Stimulated activated CD8-positive, alpha-beta memory T cell treated with anti-CD3 and anti-CD28 coated beads, Interleukin-4, amount 100 ng/mL, for 4 hours (primary cell): ENCODE data around the gene KLF7.

ENCODE experiments used
- DNase-seq, 2 donors: peaks; one replicate each; pipeline ENCODE4 v3.0.0-alpha.2; 2020; ENCODE audit warnings: low read depth in 2 of 2, low spot score in 1 of 2

The KLF7 gene

DNA sequence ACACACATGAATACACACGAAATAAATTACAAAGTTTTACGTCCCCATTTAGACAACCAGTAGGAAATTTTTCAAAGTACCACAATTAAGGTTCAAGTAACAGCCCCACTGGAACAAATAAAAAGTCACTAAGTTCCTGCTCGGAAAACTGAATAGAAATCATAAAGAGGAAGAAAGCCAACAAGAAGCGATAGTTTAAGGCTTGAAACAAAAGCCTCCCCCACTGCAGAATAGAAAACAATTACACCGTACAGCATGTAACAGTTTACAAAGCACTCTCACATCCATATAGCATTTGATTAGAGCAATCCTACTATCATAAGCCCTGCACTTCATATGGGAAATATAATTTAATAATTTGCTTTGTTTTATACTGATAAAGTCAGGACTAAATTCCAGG is 15.5 kb downstream of the KLF7 start:
- DNase-seq, result no peak

DNA sequence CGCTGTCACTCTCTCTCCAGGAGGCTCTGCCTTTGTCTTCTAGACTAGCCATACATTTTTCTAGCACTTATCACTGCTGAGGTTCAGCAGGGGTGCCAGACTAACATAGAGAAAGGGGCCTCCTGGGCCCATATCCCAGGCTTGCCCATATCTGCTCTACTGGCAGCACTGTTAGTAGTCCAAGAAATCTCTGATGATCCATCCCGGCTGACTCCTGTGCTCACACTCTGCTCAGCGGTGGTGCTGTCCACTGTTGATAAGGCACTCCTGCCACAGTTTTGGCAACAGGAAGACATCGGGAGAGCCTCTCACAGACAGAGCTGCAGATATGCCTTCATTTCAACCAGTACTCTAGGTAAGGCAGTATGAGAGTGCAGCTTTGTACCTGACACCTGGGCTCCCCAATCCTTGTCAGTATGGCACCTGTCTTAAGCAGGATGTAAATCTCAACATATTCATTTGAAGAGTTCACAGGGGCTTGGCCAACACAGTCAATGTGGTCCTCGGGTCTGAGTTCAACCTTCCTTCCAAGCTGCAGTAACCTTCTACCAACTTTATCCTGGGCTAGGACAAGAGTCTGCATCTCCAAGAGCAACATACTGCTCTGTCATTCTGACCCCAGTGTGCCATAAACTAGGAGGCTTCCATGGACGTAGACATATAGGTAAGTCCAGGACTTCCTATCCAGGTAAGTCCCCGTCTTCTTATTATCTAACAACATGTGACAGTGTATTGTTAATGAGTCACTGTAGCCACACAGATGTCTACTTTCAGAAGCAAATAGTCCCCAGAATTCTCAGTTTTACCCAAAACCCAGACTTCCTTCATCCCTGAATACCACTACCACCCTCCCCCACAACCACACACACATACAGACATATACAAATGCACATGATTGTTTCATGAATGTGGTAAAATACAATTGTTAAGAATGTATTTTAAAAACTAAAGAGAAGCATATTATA is 16.2 kb downstream of the KLF7 start:
- no peak for DNase-seq

DNA sequence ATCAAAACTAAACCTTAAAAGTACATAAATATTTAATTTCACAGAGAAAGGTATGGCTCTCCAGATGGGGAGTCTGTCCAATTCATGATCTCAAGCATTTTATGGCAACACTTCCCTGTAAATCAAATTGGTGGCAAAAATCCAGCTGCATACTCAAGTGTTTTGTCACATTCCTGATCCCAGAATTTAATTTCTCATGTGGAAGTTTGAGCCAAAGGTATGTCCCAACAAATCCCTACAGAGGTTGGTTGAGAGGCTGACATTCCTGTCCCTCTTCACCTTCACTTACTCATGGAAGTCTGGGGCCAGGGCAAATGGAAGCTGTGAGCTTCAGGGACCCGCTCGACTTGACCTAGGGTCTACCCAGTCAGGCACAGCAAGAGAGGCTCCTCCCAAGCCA is 17.7 kb downstream of the KLF7 start:
- DNase-seq, result no peak

DNA sequence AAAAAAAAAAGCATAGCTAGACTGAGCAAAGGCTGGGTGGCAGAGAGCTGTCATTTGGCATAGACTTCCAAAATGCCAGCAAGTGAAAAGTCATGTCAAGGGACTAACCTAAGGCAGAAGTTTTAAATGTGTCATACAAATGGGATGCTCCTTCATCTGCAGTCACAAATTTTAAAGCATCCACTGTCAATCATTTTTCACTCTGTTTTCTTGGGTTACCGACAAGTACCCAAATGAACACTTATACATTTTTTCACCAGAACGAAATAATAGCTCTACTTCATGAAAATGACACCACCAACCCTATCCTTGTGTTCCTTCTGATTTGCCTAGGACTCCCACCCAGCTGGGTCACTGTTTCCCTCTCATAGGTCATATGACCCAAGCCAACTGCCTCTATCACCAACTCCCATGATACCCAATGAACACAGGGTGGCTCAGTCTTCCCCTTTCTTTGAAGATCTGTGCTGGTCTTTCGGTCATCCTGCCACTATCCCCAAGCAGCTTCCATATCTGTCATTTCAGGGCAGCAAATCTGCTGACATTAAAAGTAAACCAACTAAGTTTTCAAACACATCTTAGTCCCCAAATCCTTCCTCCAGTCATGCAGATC is 21.5 kb downstream of the KLF7 start:
- DNase-seq, result no peak

DNA sequence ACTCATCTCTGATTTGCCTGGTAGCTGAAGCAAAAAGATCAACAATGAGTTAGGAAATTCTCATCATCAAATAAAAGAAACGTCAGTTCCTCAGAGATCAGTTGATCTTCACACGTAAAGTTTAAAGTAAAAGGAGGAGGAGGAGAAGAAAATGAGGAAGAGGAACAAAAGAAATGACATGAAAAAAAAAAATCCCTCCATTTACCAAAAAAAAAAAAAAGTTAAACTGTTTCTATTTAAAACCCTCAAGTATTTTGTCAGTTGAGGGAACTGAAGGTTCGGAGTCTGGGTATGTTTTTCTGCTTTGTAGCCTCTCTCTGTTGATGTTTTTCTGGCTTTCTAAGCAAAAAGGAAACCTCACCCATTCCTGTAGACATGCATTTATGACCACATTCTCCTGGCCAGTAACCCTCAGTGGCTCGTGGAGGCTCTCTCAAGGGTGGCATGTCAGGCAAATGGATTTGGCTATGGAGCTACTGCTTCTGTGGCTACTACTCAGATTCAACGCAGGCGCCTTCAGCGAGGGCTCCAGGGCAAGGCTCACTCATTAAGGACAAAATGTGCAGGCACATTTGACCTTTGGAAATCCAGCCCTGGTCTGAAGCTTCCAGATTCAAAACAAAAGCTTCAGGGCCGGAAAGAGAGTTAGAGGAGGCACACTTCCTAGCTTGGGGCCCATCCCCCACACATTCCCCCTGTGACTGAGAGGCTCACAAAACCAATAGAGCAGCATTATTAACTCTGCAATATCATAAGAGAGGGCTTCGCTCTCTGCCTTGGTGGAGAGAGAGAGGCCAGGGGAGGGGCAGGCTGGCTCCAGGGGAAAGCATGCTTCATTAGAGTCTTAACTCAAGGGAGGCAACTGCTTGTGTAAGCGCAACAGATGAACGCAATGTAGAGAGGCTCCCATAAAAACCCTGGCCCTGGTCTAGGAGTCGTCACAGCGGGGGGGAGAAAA is 22.3 kb downstream of the KLF7 start:
- no peak for DNase-seq

DNA sequence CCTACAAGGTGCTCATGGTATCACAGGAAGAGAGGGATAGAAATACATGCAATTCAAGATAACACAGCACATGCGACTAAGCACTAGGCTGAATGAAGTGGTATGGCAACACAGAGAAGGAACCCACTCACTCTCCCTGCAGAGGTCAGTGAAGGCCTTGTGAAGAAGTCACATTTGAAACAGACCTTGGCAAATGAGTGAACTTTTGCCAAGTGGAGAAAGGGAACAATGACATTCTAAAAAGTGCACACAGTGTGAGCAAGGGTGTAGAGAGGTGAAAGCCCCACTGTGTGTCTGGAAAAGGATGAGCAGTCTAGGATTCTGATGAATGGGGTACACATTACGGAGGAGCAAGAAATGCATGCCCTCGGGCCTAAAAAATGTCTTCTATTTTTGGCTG is 23.3 kb downstream of the KLF7 start:
- DNase-seq, result no peak

DNA sequence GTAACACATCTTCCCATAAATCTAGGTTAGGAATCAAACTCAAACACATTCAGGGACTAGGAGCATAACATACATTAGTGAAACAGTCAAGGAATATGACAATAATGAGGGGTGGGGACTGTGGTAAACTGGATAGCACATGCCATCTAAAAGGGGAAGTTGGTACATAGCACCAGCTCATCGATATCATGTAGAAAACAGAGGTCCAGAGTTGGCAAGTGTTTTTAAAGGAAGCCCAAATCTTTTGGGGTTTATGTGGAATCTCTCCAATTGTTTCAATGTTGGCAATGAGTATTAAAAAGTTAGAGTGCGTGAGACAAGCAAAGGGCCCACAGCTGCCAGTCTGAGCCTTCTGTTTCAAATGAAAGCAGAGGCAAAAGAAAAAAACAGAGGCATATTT is 24.4 kb downstream of the KLF7 start:
- no peak for DNase-seq

DNA sequence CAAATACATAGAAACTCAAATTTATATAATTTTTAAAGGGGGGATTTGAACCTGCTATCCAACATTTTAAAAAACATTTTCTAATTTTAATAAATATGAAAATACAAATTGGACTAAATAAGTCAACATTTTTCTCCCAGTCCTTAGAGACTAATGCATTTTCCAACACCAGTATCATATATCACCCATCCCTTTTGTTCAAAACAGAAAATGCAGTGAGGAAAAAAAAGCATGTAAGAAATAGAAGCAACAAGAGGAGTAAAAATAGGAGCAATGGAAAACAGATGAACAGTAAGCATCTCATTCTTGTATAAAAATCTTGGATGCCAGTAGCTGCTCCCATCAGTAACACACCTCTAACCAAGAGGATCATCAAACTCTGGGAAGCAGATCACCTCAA is 25.5 kb downstream of the KLF7 start:
- DNase-seq, result no peak

DNA sequence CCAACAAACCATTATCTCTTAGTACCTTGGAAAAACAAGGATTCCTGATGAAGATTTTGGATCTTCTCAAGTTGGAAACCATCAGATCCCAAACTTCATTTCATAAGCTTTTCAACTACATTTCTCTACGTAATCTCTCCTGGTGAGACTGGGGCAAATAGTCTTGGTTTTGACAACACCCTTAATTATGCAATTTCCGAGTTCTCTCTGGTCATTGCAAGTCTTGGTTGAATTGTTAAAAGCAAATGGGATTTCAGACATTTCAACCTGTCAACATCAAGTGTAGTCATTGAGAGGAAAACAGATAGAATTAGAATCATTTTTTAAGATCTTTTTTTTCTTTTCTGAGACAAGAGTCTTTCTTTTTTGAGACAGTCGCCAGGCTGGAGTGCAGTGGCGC is 26.2 kb downstream of the KLF7 start:
- no peak for DNase-seq

DNA sequence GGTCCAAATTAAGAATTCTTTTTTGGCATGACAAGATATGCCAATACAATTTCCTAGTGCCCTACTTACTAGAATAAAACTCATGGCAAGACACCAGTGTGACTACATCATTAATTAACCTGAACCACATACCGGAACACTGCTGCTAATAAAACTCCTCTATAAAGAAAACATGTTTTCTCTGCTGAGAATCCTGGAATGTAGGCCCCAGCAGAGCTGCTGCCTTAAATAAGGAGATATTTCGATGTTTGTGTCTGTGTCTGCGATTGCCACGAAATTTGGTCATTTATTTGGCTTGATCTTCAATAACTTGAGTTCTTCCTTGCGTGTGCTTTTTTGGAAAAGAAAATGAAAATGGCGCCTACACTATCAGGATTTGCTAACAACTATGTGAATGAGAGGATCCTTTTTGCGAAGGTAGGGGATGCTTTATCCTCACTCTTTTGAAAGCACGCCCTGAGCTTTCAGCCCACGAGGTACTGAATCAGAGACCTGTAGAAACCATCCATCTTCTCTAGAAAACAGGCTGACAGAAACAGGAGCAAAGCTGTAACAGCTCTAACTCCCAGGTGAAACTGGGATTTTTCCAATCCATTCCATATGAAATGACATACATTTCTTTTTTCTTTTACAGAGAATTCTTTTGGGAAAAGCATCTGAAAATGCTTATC is 27.0 kb downstream of the KLF7 start:
- no peak for DNase-seq

DNA sequence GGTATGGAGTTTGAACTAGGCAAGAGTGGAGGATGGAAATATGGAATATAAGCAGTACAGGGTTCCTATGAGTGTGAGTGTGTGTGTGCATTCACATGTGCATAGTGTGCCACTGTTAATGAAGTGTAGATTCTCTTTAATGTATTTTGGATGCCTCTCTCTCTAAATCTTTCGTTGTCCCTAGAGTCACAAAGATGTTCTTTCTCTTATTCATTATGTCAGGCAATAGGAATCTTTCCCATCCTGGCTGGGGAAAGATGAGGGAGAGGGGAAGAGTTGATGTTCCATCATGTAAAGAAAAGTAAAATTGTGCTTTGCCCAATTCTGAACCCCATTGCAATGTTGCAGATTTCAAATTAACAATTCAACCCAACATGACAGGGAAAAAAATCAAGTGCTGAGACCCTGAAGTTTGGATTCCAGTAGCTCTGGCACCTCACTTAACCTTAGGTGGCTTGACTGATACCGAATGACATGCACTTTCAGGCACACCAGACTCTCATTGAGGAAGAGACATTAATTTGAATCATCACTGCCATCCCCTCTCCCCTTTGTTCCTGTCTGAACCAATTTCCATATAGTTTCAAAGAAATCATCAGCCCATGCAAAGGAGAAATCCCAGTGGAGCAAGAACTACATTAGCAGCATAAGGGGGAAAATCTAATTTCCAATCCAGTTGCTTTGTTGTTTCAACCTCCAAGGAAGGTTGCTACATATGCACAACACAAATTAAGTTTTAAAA is 28.0 kb downstream of the KLF7 start:
- DNase-seq, result no peak

DNA sequence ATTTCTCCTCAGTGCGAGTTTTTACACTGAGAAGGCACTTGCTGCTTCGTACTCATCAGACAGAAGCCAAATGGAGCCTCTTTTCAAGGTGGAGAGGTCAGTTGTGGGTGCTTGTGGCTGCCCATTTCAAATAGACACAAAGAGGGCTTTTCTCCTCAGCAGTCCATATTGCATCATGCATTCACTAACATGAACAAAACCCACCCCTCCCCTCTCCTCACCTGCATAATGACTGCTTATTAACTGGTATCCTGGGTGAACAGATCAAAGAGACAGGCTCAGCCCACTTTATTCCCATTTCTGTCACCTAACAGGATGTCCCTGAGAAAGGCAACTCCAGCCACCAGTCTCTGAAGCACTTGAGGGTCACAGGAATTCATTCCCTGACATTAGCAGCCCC is 28.9 kb downstream of the KLF7 start:
- DNase-seq, result no peak

DNA sequence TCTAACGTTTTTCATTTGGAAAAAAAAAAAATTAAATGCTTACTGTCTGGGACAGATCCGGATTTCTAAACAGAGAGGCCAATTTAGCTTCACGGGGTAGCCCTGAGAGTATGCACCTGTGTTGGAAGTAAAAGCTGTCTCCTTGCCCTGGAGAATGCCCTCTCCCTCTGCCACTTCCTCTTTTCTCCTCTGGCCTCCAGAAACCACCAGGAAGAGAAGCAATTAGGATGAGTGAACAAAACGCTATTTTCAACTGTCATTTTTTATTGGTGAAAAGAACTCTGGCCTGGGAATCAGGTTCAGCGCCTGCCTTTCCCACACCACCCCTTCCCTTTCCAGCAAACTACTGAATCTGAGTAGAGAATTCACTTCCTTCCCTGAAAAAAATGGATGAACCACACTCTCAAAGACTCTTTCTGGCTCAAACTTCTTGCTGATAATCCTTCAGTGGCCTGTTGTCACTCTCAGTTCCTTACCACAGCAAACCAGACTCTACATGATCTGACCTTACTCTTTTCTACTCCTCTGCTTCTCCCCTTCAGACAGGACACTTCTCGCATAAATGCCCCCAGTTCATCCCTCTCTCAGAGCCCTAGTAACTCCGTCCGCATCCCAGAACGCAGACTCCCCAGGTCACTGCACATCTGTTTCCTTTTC is 29.8 kb downstream of the KLF7 start:
- DNase-seq, result no peak

DNA sequence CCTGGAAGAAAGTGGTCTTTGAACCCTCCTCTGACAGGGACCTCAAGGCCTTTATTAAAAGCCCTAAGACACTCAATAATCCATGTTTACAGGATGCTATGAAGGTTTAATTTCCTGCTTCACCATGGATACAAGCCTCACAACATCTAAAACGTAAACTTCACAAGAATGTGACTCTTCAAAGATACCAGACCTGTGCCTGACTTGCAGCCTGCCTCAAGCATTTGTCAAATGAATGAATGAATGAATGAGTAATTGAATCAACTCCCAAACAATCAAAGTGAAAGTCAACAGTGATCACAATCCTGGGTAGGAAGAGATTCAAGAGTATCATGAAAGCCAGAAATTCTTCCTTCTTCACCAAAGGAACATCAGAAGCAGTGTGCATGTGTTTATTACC is 30.4 kb downstream of the KLF7 start:
- no peak for DNase-seq

DNA sequence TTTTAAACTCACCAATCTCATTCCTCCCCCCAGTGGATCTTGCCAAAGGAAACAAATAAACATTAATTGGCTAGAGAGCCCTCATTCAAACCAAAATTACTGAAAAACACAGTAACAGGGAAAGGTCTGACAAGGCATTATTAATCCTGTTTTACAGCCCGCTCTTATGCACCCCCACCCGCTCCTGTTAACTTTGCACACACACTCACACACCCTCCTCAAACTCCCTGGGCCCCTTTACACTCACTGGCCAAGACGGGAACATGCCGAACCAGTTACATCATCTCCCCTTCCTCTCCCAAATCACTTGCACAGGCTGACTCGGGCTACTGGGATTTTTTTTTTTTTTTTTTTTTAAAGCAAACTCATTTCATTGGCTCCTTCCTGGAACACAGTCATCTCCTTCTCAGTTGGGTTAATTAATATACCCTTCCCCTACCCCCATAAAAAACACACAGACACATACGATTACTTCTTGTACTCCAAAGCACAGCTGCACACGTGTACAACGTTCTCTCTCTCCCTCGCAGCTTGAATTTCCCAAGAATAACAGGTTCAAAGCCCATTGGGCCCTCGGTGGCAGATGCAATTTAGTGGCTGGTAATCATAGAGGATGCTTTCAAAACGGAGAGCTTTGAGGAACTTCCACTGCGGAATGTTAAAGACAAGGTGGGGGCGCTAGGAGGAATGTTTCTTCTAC is 31.8 kb downstream of the KLF7 start:
- no peak for DNase-seq

DNA sequence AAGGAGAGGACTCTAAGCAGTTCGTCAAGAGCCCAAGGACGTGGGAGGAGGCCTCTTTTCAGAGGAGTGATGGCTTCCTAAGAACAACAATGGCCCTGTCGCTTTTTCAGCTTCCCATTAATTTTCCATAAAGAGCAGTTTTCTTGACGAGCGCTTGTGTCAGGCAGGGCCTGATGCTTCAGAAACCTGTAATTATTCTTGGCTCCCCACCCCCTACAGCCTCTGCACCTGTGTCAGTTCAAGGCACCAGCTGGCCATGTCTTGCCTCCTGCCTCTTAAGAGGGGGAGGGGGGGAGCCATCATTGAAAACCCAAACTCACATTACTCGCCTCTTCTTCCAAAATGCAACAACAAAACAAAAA is 32.3 kb downstream of the KLF7 start:
- no peak for DNase-seq

DNA sequence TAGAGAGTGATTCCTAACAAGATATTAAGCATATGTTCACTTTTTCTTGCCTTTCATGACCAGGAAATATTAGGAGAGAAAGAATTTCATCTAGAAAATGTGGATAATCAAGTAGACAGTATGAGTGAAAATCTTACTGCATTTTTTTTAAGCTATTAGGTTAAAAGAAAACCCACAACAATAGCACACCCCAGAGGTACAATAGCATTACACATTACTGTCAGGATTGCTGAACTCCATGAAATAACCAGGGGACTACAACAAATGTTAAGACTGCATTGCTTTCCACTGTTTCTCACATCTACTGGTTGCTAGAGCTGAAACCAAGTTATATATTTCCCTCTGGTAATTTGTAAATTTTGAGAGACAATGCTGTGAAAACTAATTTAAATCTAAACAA is 33.7 kb downstream of the KLF7 start:
- no peak for DNase-seq

DNA sequence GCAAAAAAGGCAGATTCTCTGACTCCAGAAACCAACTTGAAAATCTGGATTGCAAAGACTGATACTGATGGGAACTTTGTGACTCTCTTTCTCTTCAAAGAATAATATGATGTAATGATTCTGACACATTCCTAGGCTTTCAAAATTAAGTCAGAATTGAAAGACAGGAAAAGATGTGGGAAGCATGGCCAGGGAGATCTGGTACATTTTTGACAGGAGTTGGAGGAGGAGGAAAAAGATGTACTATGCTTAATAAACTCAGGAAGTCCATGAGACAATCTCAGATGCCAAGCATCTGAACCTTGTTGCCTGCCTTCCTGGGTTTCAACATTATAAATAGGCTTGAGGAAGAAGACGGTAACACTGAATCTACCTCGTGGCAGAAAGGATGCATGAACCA is 34.2 kb downstream of the KLF7 start:
- no peak for DNase-seq

DNA sequence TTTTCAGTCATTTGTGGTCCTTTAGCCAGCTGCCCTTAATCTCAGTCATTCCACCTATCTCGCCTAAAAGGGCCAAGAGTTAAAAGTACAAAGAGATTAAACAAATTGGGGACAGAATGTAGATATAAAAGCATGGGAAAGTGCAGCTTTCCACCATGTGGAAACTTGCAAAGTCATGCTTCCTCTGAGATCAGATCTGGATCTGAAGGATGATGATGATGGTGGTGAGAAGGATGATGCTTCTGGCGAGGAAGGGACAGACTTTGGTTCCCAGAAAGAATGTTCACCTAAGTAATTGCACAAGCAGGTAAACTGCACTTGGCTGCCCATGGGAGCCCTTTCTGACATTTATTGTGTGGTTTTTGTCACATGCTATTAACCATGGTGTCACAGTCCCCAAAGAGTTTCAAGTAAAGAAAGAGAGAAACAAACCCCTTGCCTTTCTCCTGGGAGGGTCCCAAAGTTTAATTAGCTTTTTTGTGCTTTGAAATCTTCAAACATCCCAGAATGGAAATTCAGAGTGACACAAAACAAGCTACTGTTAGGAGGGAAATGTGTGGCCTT is 34.7 kb downstream of the KLF7 start:
- DNase-seq, result no peak
